Loucy (cell line): Measurements from ENCODE around the gene ZFAND3.

Experiments used
- H2AFZ ChIP-seq: fragments of 200-600 bp; sonication (generic); 2 replicates; pipeline ENCODE4 v1.6.0; 2016; ENCODE audit warnings: antibody characterized with exemption, mild to moderate bottlenecking, low read length, moderate library complexity
- H3F3A ChIP-seq: fragments of 200-600 bp; 2 replicates; pipeline ENCODE4 v1.6.0; 2016; ENCODE audit warnings: antibody characterized with exemption, low read depth, mild to moderate bottlenecking
- H3K27me3 ChIP-seq: fragments of 200-600 bp; sonication (generic); 2 replicates; pipeline ENCODE4 v1.6.1; 2014; ENCODE audit warnings: low read length, mild to moderate bottlenecking; ENCODE audit not compliant: insufficient read depth, poor library complexity, severe bottlenecking
- H3K36me3 ChIP-seq: fragments of 200-600 bp; sonication (generic); 2 replicates; pipeline ENCODE4 v1.6.1; 2016; ENCODE audit warnings: low read length; ENCODE audit not compliant: insufficient read depth
- H3K4me1 ChIP-seq: fragments of 200-600 bp; sonication (generic); 2 replicates; pipeline ENCODE4 v1.5.1; 2014; ENCODE audit warnings: low read length, mild to moderate bottlenecking; ENCODE audit not compliant: insufficient read depth, poor library complexity, severe bottlenecking
- H3K4me2 ChIP-seq: fragments of 200-600 bp; sonication (generic); 2 replicates; pipeline ENCODE4 v1.6.0; 2014; ENCODE audit warnings: antibody characterized with exemption, low read length, low read depth, mild to moderate bottlenecking; ENCODE audit not compliant: poor library complexity, severe bottlenecking
- H3K4me3 ChIP-seq: fragments of 200-600 bp; sonication (generic); 2 replicates; pipeline ENCODE4 v1.5.1; 2014; ENCODE audit warnings: low read length, mild to moderate bottlenecking, mixed read lengths; ENCODE audit not compliant: poor library complexity, severe bottlenecking
- H3K79me2 ChIP-seq: fragments of 200-600 bp; sonication (generic); 2 replicates; pipeline ENCODE4 v1.6.1; 2014; ENCODE audit warnings: low read length; ENCODE audit not compliant: insufficient read depth
- H3K9ac ChIP-seq: fragments of 200-600 bp; sonication (generic); 2 replicates; pipeline ENCODE4 v1.6.0; 2014; ENCODE audit warnings: mild to moderate bottlenecking, low read depth, low read length, moderate library complexity; ENCODE audit not compliant: poor library complexity, severe bottlenecking
- H3K9me2 ChIP-seq: fragments of 200-600 bp; sonication (generic); replicated peaks from 2 replicates; pipeline ENCODE4 v1.6.1; 2016; ENCODE audit warnings: low read depth, low read length, mixed read lengths
- H3K9me3 ChIP-seq: fragments of 200-600 bp; sonication (generic); 2 replicates; pipeline ENCODE4 v1.6.1; 2014; ENCODE audit warnings: mild to moderate bottlenecking, antibody characterized with exemption, low read length, low read depth; ENCODE audit not compliant: insufficient read depth
- H4K20me1 ChIP-seq: fragments of 200-600 bp; sonication (generic); 2 replicates; pipeline ENCODE4 v1.6.0; 2014; ENCODE audit warnings: antibody characterized with exemption, low read length, mild to moderate bottlenecking; ENCODE audit not compliant: insufficient read depth, poor library complexity, severe bottlenecking
- CTCF ChIP-seq: fragments of 200-600 bp; sonication (generic); conservative IDR thresholded peaks from 2 replicates; pipeline ENCODE4 v1.5.1; 2014; ENCODE audit warnings: mild to moderate bottlenecking, antibody characterized with exemption, low read length
- EZH2phosphoT487 ChIP-seq: fragments of 200-600 bp; IDR thresholded peaks from 2 replicates; pipeline ENCODE4 v1.6.1; 2018; ENCODE audit warnings: antibody characterized with exemption, mild to moderate bottlenecking, moderate library complexity, borderline replicate concordance

The ZFAND3 gene

GRCh38 chr6:37913210-37913609 lies 93.7 kb downstream of the ZFAND3 start:
- H3K4me2 ChIP-seq: no peak overlapping the region
- peaks cover 25% of the 10 kb centered on the region for H4K20me1 ChIP-seq

GRCh38 chr6:37915463-37915862 lies 95.9 kb downstream of the ZFAND3 start:
- H3F3A ChIP-seq: peaks cover 9% of the 10 kb centered on the region; the same call in 1 of the 2 replicates
- H3K36me3 ChIP-seq: peaks cover 3% of the 10 kb centered on the region; the same call in 1 of the 2 replicates
- TF ChIP-seq EZH2phosphoT487 (no peak), CTCF (no peak)
- peaks cover 28% of the 10 kb centered on the region for H4K20me1 ChIP-seq
- no peak overlapping the region for H3K9ac ChIP-seq
- H3K9me2 ChIP-seq: no peaks in the 10 kb centered on the region
- H3K9me3 ChIP-seq: no peaks in the 10 kb centered on the region
- no peak overlapping the region for H3K4me2 ChIP-seq
- H2AFZ ChIP-seq: no peak overlapping the region
- no peaks in the 10 kb centered on the region for H3K27me3 ChIP-seq
- no peak overlapping the region for H3K4me3 ChIP-seq
- peaks cover 36% of the 10 kb centered on the region for H3K4me1 ChIP-seq
- H3K79me2 ChIP-seq: peaks cover 95% of the 10 kb centered on the region

More at GRCh38 chr6:37913210-37913609, 93.7 kb downstream of the ZFAND3 start:
- Histone ChIP-seq H3F3A (peaks cover 9% of the 10 kb centered on the region; the same call in 1 of the 2 replicates), H3K4me3 (no peak overlapping the region), H2AFZ (no peak overlapping the region), H3K9ac (no peak overlapping the region), H3K9me2 (no peaks in the 10 kb centered on the region), H3K9me3 (no peaks in the 10 kb centered on the region), H3K27me3 (no peaks in the 10 kb centered on the region), H3K4me1 (peaks cover 41% of the 10 kb centered on the region), H3K36me3 (peaks cover 3% of the 10 kb centered on the region; the same call in 1 of the 2 replicates), H3K79me2 (peaks cover 91% of the 10 kb centered on the region)
- no peak for TF ChIP-seq CTCF
- no peak for TF ChIP-seq EZH2phosphoT487

GRCh38 chr6:37916149-37916548 lies 96.6 kb downstream of the ZFAND3 start:
- peaks cover 4% of the 10 kb centered on the region; the same call in 1 of the 2 replicates for H3F3A ChIP-seq
- H3K27me3 ChIP-seq: no peaks in the 10 kb centered on the region
- H3K9ac ChIP-seq: no peak overlapping the region
- H3K4me2 ChIP-seq: no peak overlapping the region
- no peaks in the 10 kb centered on the region for H3K9me2 ChIP-seq
- no peak for TF ChIP-seq CTCF
- H3K9me3 ChIP-seq: no peaks in the 10 kb centered on the region
- H3K36me3 ChIP-seq: peaks cover 3% of the 10 kb centered on the region; the same call in 1 of the 2 replicates
- H4K20me1 ChIP-seq: peaks cover 30% of the 10 kb centered on the region
- H2AFZ ChIP-seq: no peak overlapping the region
- H3K79me2 ChIP-seq: peaks cover 95% of the 10 kb centered on the region
- no peak overlapping the region for H3K4me3 ChIP-seq
- peaks cover 36% of the 10 kb centered on the region for H3K4me1 ChIP-seq
